Prostate gland (tissue), 2 donors: Measurements from ENCODE around the gene KLHDC4. TPM values are rescaled to one million over a fixed set of nuclear protein-coding genes. Genes with fewer than 3 reads are reported as not detected.

Source experiments
- DNase-seq: peaks from one replicate; pipeline ENCODE4 v3.0.0-alpha.2; 2019; ENCODE audit warnings: low spot score
- H3K27ac ChIP-seq, 2 donors: fragments of 200-600 bp; sonication (generic); 2 replicates each; pipeline ENCODE4 v1.5.1; 2017 to 2019
- H3K27me3 ChIP-seq: fragments of 200-600 bp; sonication (generic); replicated peaks from 2 replicates; pipeline ENCODE4 v1.5.1; 2019; ENCODE audit not compliant: insufficient read depth
- H3K36me3 ChIP-seq, 2 donors: fragments of 200-600 bp; sonication (generic); 1 replicate in 1 of 2; 2 replicates in 1 of 2; pipeline versions ENCODE4 v1.5.1 to v1.8.1; 2017 to 2019
- H3K4me1 ChIP-seq: fragments of 200-600 bp; sonication (generic); replicated peaks from 2 replicates; pipeline ENCODE4 v1.5.1; 2019
- H3K4me3 ChIP-seq, 2 donors: fragments of 200-600 bp; sonication (generic); 2 replicates each; pipeline ENCODE4 v1.5.1; 2017 to 2019
- H3K9me3 ChIP-seq: fragments of 200-600 bp; sonication (generic); 2 replicates; pipeline ENCODE4 v1.5.1; 2017
- POLR2A ChIP-seq: fragments of 450-650 bp; IDR thresholded peaks from one replicate; pipeline ENCODE4 v1.6.1; 2016; ENCODE audit warnings: antibody characterized with exemption, mild to moderate bottlenecking
- POLR2AphosphoS5 ChIP-seq: sonication (generic); formaldehyde crosslinking; IDR thresholded peaks from one replicate; pipeline ENCODE4 v1.6.1; 2017; ENCODE audit warnings: antibody characterized with exemption
- whole genome bisulfite sequencing: methylation state at CpG from one replicate; pipeline ENCODE4 v1.1.5; 2018; 5-methylcytosine and 5-hydroxymethylcytosine counted together
- intact Hi-C: fragments of 100-400 bp; cut with DNase I; formaldehyde crosslinking; loops from one replicate; pipeline ENCODE4 v1.14.2; 2022
- total RNA-seq, 2 donors: library from RNA; depleted of rRNA; stranded (reverse); fragments of >200 nt; gene quantifications; one replicate each; pipeline ENCODE4 v1.1.0, GENCODE V29; 2016
- TF ChIP-seq, protein P1 (sequence below), 4 experiments: fragments of 200-600 bp in 2 of 4; fragments of 450-650 bp in 2 of 4; sonication (generic) in 2 of 4; IDR thresholded peaks; 1 replicate in 3 of 4; 2 replicates in 1 of 4; pipeline ENCODE4 v1.5.1; 2016 to 2019; ENCODE audit warnings: antibody characterized with exemption in 4 of 4, mild to moderate bottlenecking in 2 of 4, moderate library complexity in 2 of 4

The KLHDC4 gene
- total RNA-seq, 2 donors from 2014 or later = 28.2 to 56.4 TPM

DNA sequence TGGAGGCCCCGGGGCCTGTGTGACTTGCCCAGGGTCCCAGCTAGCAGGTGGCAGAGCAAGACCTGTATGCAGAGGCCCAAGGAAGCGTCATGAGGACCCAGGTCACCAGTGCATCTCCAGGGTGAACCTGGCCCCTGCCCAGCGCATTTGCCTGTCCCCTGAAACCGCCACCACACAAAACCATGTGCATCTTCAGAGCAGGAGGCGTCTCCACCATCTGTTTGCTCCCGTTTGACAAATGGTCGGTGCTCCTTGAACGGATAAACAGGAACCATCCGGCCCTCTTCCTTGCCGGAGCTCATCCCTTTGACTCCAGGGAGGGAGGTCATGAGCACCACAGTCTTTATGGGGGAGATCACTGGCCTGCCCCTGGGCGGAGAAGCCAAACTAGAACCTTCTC lies 101.0 kb downstream of the KLHDC4 start:
- Histone ChIP-seq H3K4me1 (no peaks in the 10 kb centered on the region), H3K4me3 (no peak overlapping the region), H3K27me3 (peaks cover 5% of the 10 kb centered on the region), H3K27ac (no peak overlapping the region), H3K36me3 (no peaks in the 10 kb centered on the region), H3K9me3 (no peaks in the 10 kb centered on the region)
- TF ChIP-seq, protein P1, sequence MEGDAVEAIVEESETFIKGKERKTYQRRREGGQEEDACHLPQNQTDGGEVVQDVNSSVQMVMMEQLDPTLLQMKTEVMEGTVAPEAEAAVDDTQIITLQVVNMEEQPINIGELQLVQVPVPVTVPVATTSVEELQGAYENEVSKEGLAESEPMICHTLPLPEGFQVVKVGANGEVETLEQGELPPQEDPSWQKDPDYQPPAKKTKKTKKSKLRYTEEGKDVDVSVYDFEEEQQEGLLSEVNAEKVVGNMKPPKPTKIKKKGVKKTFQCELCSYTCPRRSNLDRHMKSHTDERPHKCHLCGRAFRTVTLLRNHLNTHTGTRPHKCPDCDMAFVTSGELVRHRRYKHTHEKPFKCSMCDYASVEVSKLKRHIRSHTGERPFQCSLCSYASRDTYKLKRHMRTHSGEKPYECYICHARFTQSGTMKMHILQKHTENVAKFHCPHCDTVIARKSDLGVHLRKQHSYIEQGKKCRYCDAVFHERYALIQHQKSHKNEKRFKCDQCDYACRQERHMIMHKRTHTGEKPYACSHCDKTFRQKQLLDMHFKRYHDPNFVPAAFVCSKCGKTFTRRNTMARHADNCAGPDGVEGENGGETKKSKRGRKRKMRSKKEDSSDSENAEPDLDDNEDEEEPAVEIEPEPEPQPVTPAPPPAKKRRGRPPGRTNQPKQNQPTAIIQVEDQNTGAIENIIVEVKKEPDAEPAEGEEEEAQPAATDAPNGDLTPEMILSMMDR (IDR thresholded peaks at IDR 0.05) = no peak
- TF ChIP-seq POLR2A (no peak), POLR2AphosphoS5 (no peak)
- WGBS = 83% methylated on average over 11 of the region's 11 CpGs
- DNase-seq = no peak
- intact Hi-C loops = no loop called here

DNA sequence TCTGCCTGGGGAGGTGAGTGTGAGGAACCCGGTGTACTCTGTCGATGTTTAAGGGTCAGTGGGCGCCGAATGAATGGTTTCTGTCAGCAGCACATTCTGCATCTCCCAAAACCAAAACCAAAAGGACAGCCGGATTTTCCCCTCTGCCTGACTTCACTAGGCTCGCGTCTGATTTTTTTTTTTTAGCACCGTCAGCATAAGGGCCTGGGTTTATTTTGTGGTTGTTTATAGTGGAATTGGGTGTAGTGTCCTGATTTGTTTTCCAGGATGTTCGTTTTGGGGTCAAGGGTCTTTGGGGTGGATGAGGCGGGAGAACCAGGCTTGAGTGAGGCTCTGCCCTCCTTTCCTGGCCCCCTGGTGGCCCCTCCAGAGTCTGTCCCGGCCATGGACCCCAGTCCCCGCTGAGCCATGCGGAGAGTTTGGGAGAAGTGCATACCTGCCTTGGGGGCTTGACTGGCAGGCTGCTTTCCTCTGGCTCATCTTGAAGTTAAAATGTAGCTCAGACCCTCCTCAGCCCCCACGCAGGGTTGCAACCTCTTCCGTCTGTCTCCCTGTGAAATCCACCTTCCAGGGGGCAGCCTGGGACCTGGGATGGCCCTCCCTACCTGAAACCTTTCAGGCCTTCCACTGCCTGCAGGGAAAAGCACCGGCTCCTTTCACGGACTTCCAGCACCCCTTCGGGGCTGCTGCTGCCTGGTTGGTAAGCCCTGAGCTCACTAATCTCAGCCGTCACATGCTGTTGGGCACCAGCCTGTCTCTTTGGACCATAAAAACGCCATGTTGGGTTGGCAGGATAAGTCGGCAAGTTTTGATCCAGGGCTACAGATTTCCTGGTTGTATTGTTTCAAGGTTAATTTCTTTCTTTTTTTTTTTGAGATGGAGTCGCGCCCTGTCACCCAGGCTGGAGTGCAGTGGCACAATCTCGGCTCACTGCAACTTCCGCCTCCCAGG lies 103.3 kb downstream of the KLHDC4 start:
- TF ChIP-seq POLR2AphosphoS5 = no peak
- TF ChIP-seq, protein P1 (IDR thresholded peaks at IDR 0.05) = no peak
- TF ChIP-seq POLR2A = no peak
- no peak overlapping the region for H3K27ac ChIP-seq
- intact Hi-C loops = no loop called here
- peaks cover 6% of the 10 kb centered on the region for H3K27me3 ChIP-seq
- no peaks in the 10 kb centered on the region for H3K4me1 ChIP-seq
- DNase-seq = no peak
- no peaks in the 10 kb centered on the region for H3K36me3 ChIP-seq
- H3K9me3 ChIP-seq = no peaks in the 10 kb centered on the region
- no peak overlapping the region for H3K4me3 ChIP-seq
- 82% methylated on average over 25 of the region's 25 CpGs for WGBS

DNA sequence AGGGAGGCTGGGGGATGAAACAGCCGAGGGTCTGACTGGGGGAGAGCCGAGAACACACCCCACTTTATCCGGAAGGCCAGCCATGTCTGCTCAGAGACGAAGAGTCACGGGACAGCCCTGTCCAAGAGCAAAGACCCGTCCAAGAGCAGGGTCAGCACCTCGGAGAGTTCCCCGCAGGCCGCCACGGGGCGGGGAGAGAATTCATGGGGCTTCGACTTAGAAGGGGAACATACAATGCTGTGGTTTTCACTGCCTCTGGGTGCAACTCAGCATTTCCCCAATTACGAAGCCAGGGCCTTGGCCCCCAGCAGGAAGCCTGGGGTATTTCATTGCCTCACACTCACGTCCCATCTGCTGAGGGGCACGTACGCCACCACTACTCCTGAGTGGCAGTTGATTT lies 104.2 kb downstream of the KLHDC4 start:
- Histone ChIP-seq H3K4me1 (no peaks in the 10 kb centered on the region), H3K36me3 (no peaks in the 10 kb centered on the region), H3K27ac (no peak overlapping the region), H3K4me3 (no peak overlapping the region), H3K9me3 (no peaks in the 10 kb centered on the region), H3K27me3 (peaks cover 6% of the 10 kb centered on the region)
- TF ChIP-seq POLR2A (no peak), POLR2AphosphoS5 (no peak)
- TF ChIP-seq, protein P1 (IDR thresholded peaks at IDR 0.05) = no peak
- DNase-seq = no peak
- intact Hi-C loops = no loop called here
- WGBS = 11% methylated on average over 16 of the region's 16 CpGs

DNA sequence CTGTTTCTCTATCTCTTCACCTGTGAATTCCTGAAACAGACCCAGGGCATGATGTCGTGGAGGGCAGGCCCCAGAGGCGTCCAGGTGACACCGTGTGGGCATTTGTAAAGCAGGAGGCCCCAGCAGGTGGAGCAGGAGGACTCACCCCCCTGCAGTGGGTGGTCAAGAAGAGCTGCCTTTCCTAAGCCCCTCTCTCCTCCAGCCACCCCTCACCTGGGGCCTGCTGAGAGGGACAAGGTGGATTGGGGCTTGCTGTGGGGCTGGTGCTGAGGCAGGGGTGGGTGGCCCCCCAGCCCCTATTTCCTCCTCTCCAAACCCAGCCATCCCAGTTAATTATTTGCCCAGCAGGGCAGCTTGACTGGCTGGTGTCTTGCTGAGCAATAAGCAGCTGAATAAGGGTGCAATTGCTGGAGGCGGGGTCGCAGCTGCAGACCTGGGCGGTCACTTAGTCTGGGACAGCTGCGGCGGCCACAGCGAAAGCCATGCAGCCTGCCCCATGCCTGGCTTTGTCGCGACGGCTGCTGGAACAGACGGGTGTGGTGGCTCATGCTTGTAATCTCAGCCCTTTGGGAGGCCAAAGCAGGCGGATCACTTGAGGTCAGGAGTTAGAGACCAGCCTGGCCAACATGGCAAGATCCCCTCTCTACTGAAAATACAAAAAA lies 107.1 kb downstream of the KLHDC4 start:
- Histone ChIP-seq H3K4me1 (no peaks in the 10 kb centered on the region), H3K36me3 (no peaks in the 10 kb centered on the region), H3K27me3 (peaks cover 6% of the 10 kb centered on the region), H3K4me3 (no peak overlapping the region), H3K27ac (no peak overlapping the region), H3K9me3 (no peaks in the 10 kb centered on the region)
- intact Hi-C loops = no loop called here
- TF ChIP-seq POLR2A (no peak), POLR2AphosphoS5 (no peak)
- TF ChIP-seq, protein P1 (IDR thresholded peaks at IDR 0.05) = no peak
- DNase-seq = no peak
- 18% methylated on average over 14 of the region's 14 CpGs for WGBS

Other genes with a start within 250 kb of the KLHDC4 start
- gene JPH3, start 163.5 kb downstream of the KLHDC4 start, total RNA-seq = 1 to 10 TPM; 1.0 to 6.1 TPM
- 100 to 1,000 TPM in 1 of 2 donors, 1 to 10 TPM in 1; 3.3 to 232 TPM for gene SLC7A5, start 103.5 kb upstream of the KLHDC4 start, total RNA-seq
- gene CA5A, start 170.5 kb upstream of the KLHDC4 start, total RNA-seq = not detected
- 10 to 100 TPM; 32.2 to 47.3 TPM for gene BANP, start 185.4 kb upstream of the KLHDC4 start, total RNA-seq